GM19238 (cell line): ENCODE results near the gene CACTIN.
"Not testable (repeated sequence)": the region's sequence is repeated elsewhere in the genome, so short reads cannot be mapped to it uniquely, and the experiment has no call there.

Source experiments
- DNase-seq: peaks from one replicate; pipeline ENCODE4 v3.0.0; 2011; ENCODE audit warnings: low spot score; ENCODE audit not compliant: insufficient read length

CACTIN gene

DNA sequence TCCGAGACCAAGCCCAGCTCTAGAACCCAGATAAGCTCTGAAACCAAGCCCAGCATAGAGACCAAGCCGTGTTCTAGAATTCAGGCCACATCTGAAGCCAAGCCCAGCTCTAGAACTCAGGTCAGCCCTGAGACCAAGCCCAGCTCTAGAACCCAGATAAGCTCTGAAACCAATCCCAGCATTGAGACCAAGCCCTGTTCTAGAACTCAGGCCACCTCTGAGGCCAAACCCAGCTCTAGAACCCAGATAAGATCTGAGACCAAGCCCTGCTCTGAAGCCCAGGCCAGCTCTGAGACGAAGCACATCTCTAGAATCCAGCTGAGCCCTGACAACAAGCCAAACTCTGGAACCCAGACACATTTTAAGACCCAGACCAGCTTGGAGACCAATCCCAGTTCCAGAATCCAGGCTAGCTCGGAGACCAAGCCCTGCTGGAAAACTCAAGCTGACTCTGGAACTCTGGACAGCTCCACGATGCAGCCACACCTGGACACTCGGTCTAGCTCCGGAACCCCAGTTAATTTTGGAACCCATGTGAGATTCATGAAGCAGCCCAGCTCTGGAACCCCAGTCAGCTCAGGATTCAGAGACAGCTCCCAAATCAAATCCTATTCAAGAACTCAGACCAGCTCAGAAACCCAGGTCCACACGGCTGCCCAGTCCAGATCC is 35.5 kb downstream of the CACTIN start:
- DNase-seq: no peak

DNA sequence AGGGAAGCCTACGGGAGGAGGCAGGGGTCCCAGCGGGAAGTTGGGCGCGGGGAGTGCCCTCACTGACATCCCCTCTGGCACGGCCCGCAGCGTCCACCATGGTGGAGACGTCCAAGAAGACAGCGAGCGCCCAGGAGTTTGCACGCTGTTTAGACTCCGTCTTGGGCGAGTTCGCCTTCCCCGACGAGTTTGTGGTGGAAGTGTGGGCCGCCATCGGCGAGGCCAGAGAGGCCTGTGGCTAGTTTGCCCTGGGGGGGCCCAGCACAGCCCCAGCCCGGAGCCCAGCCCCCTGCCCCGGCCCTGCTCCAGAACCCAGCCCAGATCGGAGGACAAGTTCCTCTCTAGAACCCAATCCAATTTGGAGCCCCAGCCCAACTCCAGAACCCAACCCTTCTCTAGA is 36.6 kb downstream of the CACTIN start:
- no peak for DNase-seq

DNA sequence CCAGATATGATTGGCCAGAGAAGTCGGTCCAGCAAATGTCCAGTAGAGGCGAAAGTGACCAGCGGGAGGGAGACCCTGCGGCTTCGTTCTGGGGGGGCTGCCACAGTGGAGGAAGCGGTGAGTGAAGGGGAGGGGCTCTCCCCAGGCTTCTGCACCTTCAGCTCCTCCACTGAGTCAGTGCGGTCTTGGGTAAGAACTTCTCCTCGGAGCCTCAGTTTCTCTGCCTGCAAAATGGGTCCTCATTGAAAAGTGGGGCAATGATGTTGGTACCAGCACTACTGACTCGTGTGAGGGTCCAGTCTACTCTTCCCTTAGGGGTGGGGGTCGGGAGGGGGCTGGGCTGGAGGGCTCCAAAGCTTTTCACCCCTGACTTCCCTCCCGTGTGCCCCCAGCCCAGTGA is 37.2 kb downstream of the CACTIN start:
- DNase-seq: no peak

DNA sequence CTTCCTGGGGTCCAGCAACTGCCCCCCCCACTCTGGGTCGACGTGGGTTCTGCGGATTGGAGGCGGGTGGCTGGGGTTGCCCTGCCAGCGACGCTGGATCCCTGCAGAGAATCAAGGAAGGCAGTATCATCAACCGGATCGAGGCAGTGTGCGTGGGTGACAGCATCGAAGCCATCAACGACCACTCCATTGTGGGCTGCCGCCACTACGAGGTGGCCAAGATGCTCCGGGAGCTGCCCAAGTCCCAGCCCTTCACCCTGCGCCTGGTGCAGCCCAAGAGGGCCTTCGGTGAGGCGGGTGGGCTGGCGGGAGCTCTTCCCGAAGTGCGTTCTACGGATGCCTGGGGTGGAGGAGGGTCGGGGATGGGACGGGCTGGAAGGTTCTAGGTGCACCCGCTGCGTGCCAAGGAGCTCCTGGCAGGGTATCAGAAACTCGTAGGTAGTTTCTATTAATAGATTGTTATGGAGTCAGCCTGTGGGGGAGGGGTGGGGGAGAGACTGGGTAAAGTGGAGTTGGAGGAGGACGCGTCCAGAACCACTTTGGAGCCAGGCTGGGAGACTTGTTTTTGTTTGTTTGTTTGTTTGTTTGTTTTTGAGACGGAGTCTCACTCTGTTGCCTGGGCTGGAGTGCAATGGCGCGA is 39.8 kb downstream of the CACTIN start:
- no peak for DNase-seq

DNA sequence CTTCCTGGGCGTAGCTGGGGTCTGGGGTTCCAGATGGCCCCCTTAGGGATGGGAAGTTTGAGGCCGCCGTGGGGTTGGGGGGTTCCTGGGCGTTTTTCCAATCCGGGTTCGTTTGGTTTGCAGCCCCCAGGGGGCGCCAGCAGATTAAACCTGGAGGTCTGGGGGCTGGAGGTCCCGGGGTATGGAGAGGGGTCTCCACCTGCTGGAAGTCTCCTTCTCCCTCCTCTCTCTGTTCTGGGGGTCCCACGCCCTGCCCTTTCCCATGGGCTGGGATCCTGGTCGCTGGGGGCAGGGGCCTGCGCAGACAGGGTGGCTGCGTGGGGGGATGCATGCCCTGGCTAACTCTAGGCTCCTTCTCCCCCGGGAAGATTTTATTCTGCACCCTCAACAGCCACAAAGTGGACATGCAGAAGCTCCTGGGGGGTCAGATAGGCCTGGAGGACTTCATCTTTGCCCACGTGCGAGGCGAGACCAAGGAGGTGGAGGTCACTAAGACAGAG is 40.4 kb downstream of the CACTIN start:
- no peak for DNase-seq

DNA sequence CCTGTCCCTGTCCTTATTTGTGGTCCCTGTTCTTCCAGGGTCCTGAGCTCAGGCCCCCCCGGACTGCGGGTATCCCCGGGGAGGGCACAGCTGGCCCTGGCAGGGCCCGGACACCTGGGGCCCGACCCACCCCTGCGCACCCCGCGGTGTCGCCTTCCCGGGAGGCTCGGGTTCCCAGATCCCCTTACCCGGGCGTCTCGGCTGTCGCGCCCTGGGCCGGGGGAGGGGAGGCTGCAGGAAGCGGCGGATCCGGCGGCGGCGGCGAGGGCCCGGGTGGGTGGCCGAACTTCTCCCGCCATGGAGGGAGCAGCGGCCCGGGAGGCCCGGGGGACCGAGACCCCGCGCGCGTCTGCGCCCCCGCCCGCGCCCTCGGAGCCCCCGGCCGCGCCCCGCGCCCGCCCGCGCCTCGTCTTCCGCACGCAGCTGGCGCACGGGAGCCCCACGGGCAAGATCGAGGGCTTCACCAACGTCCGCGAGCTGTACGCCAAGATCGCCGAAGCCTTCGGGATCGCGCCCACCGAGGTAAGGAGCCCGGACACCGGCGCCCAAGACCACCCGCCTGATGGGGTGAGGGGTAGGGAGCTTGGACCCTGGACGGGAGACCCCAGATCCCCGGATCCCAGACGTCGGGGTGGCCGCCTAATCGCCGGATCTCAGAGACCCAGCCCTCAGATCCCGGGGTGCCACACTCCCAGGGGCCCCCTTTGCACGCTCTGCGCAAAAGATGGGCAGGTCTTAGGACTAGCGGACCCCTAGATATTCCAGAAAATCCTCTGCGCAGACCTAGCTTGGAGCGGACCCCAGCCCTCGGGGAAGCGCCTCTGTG is 41.1 kb downstream of the CACTIN start, which contains the start of gene GIPC3:
Gene GIPC3, plus strand, starts transcription at position 178 of the 826 bp plus-strand sequence. Its CDS starts 120 bp downstream, at position 298.
- DNase-seq: no peak

DNA sequence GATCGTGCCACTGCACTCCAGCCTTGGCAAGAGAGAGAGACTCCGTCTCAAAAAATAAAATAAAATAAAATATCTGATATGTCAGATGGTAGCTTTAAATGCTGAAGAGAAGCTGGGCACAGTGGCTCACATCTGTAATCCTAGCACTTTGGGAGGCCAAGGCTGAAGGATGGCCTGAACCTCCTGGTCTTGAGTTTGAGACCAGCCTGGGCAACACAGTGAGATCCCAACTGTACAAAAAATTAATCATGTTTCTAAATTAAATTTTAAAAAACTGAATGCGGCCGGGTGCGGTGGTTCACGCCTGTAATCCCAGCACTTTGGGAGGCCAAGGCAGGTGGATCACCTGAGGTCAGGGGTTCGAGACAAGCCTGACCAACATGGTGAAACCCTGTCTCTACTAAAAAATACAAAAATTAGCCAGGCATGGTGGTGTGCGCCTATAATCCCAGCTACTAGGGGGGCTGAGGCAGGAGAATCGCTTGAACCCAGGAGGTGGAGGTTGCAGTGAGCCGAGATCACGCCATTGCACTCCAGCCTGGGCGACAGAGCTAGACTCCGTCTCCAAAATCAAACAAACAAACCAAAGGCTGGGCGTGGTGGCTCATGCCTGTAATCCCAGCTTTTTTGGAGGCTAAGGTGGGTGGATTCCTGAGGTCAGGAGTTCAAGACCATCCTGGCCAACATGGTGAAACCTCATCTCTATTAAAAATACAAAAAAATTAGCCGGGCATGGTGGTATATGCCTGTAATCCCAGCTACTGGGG is 42.4 kb downstream of the CACTIN start:
- not testable (repeated sequence) for DNase-seq

DNA sequence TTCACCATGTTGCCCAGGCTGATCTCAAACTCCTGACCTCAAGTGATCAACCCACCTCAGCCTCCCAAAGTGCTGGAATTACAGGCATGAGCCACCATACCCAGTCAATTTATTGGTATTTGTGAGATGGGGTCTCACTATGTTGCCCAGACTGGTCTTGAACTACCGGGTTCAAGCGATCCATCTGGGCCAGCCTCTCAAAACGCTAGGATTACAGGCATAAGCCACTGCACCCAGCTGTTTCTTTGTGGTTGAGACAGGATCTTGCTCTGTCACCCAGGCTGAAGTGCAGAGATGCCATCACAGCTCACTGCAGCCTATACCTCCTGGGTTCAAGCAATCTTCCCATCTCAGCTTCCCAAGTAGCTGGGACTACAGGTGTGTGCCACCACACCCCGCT is 44.8 kb downstream of the CACTIN start:
- not testable (repeated sequence) for DNase-seq

DNA sequence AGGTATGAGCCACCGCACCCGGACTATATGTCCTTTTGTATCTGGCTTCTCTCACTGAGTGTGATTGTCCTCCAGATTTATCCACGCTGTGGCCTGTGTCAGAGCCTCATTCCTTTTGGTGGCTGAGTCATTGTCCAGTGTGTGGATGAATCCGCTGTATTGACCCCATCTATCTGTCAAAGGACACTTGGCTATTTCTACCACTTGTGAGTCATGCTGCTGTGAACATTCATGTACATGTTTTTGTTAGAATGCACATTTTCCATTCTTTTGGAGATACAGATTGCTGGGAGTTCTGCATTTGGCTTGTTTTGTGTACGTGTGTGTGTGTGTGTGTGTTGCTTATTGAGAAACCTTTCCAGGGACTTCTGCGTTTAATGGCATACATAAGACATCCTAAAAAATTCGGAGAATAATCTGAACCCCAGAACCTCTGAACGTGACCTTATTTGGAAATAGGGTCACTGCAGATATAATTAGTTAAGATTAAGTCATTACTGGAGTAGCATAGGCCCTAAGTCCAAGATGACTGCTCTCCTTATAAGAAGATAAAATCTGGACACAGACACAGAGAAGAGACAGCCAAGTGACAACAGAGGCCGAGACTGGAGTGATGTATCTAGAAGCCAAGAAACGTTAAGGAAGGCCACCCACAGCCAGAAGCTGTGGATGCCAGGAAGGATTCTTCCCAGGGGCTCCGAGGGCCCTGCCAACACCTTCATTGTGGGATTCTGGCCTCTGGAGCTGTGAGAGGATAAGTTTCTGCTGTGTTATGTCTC is 46.2 kb downstream of the CACTIN start:
- no peak for DNase-seq

DNA sequence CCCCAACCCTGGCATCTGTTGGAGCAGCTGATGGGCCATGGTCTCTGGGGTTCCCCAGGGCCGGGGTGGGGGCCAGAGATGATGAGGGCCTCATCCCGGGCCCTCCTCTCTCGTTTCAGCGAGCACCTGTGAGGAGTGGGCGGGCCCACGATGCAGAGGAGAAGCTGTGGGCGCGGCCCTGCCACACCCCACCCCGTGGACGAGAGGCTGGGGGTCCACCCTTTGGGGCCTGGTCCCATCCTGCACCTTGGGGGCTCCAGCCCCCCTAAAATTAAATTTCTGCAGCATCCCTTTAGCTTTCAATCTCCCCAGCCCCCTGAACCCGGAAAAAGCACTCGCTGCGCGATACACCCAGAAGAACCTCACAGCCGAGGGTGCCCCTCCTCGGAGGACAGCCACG is 48.2 kb downstream of the CACTIN start:
- DNase-seq: no peak

DNA sequence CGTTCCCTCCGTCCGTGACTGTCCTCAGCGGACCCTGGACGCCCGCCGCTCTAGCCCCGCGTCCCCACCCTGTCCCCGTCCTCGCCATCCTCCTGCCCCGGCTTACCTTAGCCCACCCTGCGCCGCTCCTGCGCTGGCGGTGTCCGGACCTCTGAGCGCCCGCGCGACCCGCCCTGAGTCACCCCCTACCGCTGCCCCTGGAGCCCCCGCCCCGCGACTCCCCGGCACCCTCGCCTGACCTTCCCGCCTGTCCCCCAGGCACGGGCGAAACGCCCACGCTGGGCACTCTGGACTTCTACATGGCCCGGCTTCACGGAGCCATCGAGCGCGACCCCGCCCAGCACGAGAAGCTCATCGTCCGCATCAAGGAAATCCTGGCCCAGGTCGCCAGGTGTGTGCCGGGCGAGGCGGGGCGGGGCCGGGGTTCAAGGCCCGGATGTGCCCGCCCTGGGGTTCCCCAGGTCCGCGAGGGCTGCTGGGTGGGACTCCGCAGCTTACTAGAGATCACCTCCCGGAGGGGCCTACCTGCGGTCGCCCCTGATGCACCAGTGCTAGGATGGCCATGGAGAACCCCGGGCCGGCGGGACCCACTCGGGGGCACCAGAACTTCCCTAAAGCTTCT is 48.8 kb downstream of the CACTIN start:
- DNase-seq: no peak

DNA sequence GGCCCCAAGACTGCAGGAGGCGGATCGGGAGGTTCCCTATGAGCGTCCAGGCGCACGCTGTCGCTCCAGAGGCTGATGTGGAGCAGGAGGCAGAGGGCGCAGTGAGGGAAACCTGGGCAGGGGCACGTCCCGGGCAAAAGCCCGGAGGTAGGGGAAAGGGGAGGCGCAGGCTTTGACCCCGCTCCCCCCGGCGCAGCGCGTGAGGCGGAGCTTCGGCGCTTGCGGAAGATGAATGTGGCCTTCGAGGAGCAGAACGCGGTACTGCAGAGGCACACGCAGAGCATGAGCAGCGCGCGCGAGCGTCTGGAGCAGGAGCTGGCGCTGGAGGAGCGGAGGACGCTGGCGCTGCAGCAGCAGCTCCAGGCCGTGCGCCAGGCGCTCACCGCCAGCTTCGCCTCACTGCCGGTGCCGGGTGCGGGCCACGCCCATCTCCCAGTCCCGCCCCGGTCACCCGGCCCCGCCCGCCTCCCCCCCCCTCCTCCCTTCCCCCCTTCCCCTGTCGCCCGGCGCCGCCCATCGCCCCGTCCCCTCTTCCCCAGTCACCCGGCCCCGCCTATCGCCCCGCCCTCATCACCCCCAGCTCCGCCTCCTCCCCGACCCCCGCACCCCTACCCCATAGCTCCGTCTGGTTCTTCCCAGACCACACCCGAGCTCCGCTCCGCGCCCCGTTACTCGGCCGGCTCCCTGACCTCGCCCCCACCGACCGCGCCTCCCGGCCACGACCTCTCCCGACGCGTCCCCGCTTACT is 49.7 kb downstream of the CACTIN start:
- no peak for DNase-seq

DNA sequence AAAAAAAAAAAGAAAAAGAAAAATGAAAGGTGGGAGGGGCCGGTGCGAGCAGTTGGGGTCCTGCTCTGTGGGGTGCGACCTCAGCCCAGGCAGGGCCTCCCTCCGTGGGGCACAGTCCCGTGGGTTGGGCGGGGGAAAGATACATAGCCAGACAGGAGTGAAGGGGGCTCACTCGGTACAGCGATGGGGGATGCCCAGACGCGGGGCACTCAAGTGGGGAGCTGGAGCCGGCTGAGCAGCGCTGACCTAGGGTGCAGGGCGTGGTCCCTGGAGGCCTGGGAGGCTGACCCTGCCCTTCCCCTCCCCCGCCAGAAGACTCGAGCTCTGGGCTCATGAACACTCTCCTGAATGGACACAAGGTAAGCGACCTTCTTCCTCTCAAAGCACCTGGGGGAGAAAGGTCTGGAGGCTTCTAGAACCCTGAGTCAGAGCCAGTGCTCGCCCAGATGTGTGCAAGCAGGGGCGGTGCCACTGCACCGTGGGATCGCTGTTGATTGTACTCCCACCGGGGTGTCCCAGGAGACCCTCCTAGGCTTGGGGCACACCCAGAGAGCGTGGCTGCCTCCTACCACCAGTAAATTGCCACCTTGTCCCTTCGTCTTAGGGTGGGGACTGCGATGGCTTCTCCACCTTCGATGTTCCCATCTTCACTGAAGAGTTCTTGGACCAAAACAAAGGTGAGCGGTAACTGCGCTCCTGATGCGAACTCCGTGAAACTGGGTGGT is 50.5 kb downstream of the CACTIN start:
- no peak for DNase-seq

DNA sequence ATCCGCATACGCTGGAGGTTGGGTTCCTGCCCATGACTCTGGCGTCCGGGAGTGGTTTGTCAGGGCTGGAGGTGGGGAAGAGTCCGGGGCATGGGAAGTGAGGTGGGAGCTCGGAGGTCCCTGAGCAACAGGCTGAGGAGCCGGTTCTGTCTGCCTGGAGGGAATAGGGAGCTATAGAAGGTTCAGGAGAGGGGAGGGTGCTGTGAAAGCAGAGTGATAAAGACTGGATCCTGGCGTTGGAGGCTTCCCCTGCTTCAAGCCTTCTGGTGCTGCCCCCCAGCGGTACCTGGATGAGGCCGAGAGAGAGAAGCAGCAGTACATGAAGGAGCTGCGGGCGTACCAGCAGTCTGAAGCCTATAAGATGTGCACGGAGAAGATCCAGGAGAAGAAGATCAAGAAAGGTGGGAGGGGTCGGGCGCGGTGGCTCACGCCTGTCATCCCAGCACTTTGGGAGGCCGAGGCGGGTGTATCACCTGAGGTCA is 51.3 kb downstream of the CACTIN start:
- no peak for DNase-seq

DNA sequence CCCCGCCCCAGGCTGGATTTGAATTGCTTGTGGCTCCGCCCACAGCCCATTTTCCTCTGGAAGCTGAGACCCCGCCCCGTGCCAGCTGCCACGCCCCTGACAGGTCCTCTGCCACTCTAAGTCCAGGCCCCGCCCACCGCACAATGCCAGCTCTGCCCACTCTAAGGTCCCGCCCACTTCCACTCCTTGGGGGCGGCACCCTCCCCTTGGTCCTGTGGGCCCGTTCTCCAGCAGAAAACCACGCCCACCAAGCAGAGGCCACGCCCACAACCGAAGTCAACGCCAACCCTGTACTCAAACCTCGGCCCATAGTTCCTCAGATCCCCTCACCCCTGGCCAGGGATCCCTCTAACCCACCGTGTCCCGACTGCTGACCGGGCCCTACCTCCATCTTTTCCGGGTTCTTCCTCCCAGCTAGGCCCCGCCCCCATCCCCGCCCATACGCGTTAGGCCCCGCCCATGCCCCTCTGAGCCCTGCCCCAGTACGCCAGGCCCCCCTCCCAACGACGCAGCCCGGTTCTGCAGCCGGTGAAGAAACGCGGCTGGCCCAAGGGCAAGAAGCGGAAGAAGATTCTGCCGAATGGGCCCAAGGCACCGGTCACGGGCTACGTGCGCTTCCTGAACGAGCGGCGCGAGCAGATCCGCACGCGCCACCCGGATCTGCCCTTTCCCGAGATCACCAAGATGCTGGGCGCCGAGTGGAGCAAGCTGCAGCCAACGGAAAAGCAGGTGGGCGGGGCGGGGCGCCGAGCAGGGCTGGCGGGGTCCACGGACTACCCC is 52.5 kb downstream of the CACTIN start:
- DNase-seq: peak; percentile 78

DNA sequence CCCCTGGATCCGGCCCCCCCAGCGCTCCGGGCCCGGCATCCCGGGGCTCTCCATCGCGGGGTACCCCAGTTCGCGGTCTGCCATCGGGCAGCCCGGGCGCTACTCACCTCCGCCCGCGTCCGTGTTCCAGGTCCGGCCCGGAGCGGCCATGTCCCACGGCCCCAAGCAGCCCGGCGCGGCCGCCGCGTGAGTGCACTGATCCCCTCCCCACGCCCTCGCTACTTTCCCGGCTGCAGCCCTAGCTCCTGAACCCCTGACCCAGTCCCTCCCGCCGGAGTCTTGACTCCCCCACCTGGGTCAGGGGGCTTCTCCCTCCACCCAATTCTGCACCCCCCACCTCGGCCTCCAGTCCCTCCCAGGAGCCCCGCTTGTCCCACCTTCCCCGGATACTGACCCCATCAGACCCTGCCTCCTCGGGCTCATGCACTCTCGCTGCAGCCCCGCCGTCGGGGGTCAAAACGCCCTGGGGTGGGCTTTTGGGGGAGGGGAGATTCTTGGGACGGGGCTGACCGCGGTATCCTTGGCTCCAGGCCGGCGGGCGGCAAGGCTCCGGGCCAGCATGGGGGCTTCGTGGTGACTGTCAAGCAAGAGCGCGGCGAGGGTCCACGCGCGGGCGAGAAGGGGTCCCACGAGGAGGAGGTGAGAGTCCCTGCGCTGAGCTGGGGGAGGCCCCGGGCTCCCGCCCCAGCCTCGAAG is 53.3 kb downstream of the CACTIN start:
- no peak for DNase-seq

DNA sequence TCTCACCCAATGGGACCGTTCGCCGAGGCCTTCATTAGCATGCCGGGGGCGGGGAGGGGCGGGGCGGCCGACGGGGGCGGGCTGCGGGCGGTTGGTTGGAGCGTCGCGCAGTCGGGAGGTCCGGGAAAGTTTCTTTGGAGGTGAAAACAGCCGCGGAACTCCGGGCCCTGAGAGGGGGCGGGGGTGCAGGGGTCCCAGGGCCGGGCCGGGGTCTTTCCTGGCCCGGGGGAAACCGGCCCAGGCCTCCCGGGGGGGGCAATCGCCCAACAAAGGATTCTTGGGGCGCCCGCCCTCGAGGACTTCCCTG is 53.8 kb downstream of the CACTIN start, which contains the start of gene HMG20B:
Gene HMG20B, plus strand, starts transcription at position 90 of the 307 bp plus-strand sequence. CDS start 366 bp downstream, outside the sequence.
- DNase-seq: no peak
